Hematopoietic multipotent progenitor cell treated with erythropoietin and hydrocortisone succinate and interleukin-3 and kit ligand, for 15 days (in vitro differentiated cells): ENCODE measurements around the gene DROSHA.
"Not testable (repeated sequence)": the region's sequence is repeated elsewhere in the genome, so short reads cannot be mapped to it uniquely, and the experiment has no call there.

Experiments
- DNase-seq: peaks from one replicate; pipeline ENCODE4 v3.0.0-alpha.2; 2015; ENCODE audit warnings: low spot score

The DROSHA gene

GRCh38 chr5:31415009-31415923 lies 116.6 kb downstream of the DROSHA start:
- DNase-seq: no peak

- DNase-seq: no peak
Measured at GRCh38 chr5:31413030-31413812, 118.7 kb downstream of the DROSHA start.

- DNase-seq: no peak
Measured at GRCh38 chr5:31412324-31412723, 119.6 kb downstream of the DROSHA start.

GRCh38 chr5:31410089-31410488 lies 121.8 kb downstream of the DROSHA start:
- no peak for DNase-seq

- no peak for DNase-seq
Measured at GRCh38 chr5:31408814-31409213, 123.1 kb downstream of the DROSHA start.

- no peak for DNase-seq
Measured at GRCh38 chr5:31407921-31408693, 123.8 kb downstream of the DROSHA start.

- DNase-seq: no peak
Measured at GRCh38 chr5:31404325-31404724, 127.6 kb downstream of the DROSHA start.

GRCh38 chr5:31401691-31402090 lies 130.2 kb downstream of the DROSHA start:
- DNase-seq: no peak

- DNase-seq: no peak
Measured at GRCh38 chr5:31397926-31398557, 133.9 kb downstream of the DROSHA start.

GRCh38 chr5:31396611-31397295 lies 135.1 kb downstream of the DROSHA start:
- DNase-seq: no peak

GRCh38 chr5:31395450-31396045 lies 136.3 kb downstream of the DROSHA start:
- DNase-seq: not testable (repeated sequence)

- no peak for DNase-seq
Measured at GRCh38 chr5:31393126-31393525, 138.8 kb downstream of the DROSHA start.

GRCh38 chr5:31392061-31392460 lies 139.8 kb downstream of the DROSHA start:
- no peak for DNase-seq

- DNase-seq: no peak
Measured at GRCh38 chr5:31390256-31390655, 141.6 kb downstream of the DROSHA start.

GRCh38 chr5:31385774-31386537 lies 145.9 kb downstream of the DROSHA start:
- DNase-seq: no peak

GRCh38 chr5:31383734-31384133 lies 148.2 kb downstream of the DROSHA start:
- DNase-seq: no peak

- DNase-seq: no peak
Measured at GRCh38 chr5:31382051-31382878, 149.6 kb downstream of the DROSHA start.

- DNase-seq: no peak
Measured at GRCh38 chr5:31381299-31381698, 150.6 kb downstream of the DROSHA start.

GRCh38 chr5:31380049-31380448 lies 151.8 kb downstream of the DROSHA start:
- DNase-seq: no peak
